SU-DHL-6 (cell line): Measurements from ENCODE around the gene TDRD9.

Source experiments
- EZH2phosphoT487 ChIP-seq: fragments of 200-600 bp; sonication (generic), shearing (Covaris generic); conservative IDR thresholded peaks from 2 replicates; pipeline ENCODE4 v1.6.1; 2018; ENCODE audit warnings: mild to moderate bottlenecking, antibody characterized with exemption, low read length, moderate library complexity, mixed read lengths
- TF ChIP-seq, protein P1 (sequence below): fragments of 200-600 bp; sonication (generic); IDR thresholded peaks from one replicate; pipeline ENCODE4 v1.5.1; 2017; ENCODE audit warnings: antibody characterized with exemption, mild to moderate bottlenecking, low read length, moderate library complexity; ENCODE audit not compliant: insufficient read depth, poor library complexity, severe bottlenecking

DNA sequence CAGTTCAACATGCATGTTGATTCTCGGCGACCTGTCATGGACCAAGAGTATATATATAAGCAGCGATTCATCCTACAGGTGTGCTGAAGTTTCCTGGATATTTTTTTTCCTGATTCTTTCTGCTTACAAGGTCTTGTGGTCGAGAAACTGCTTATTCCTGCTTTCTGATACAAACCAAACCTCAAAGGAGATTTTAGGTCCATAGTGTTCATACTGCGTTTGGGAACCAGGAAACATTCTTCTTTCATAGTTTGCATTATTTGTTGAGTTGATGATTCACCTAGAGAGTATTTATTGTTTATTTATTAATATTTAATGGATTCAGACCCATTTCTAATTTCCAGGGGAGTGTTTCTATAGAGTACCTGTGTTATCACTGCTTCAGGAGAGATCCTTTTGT, 86.5 kb downstream of the TDRD9 start:
- TF ChIP-seq, protein P1, sequence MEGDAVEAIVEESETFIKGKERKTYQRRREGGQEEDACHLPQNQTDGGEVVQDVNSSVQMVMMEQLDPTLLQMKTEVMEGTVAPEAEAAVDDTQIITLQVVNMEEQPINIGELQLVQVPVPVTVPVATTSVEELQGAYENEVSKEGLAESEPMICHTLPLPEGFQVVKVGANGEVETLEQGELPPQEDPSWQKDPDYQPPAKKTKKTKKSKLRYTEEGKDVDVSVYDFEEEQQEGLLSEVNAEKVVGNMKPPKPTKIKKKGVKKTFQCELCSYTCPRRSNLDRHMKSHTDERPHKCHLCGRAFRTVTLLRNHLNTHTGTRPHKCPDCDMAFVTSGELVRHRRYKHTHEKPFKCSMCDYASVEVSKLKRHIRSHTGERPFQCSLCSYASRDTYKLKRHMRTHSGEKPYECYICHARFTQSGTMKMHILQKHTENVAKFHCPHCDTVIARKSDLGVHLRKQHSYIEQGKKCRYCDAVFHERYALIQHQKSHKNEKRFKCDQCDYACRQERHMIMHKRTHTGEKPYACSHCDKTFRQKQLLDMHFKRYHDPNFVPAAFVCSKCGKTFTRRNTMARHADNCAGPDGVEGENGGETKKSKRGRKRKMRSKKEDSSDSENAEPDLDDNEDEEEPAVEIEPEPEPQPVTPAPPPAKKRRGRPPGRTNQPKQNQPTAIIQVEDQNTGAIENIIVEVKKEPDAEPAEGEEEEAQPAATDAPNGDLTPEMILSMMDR, result no peak
- TF ChIP-seq EZH2phosphoT487, result no peak
